DMS79 (cell line): ENCODE data around the gene SPRR2D.
"Not testable (repeated sequence)": the region's sequence is repeated elsewhere in the genome, so short reads cannot be mapped to it uniquely, and the experiment has no call there.

Experiments used
- DNase-seq: peaks from one replicate; lab custom pipeline; 2025; lab: John Stamatoyannopoulos, UW

The SPRR2D gene

DNA sequence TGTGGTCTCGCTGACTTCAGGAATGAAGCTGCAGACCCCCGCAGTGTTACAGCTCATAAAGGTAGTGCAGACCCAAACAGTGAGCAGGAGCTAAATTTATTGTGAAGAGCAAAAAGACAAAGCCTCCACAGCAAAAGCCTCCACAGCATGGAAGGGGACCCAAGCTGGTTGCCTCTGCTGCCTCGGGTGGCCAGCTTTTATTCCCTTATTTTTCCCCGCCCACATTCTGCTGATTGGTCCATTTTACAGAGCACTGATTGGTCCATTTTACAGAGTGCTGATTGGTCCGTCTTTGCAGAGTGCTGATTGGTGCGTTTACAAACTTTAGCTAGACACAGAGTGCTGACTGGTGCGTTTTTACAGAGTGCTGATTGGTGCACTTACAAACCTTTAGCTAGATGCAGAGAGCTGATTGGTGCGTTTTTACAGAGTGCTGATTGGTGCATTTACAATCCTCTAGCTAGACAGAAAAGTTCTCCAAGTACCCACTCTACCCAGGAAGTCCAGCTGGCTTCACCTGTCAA is 29.6 kb downstream of the SPRR2D start:
- not testable (repeated sequence) for DNase-seq

DNA sequence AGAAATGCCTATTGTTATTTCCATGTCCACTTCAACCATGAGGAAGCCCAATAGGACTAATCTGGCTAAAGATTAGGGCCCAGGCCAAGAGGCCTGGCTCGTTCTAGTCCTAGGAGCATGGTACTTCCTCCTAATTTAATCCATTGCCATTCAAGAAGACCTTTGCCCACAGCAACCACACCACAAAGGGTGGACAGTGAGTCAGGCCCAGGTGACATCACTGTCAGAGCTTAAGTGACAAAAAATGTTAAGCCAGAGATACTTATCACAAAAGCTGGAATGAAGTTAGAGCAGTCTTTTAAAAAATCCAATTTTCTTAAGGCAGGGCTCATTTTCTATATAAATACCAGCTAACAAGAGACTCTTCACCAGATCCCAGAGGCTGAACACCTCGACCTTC is 39.5 kb downstream of the SPRR2D start, which contains the start of gene SPRR3:
TSS of gene SPRR3 (plus strand) at position 368 of the 400 bp plus-strand sequence. CDS start 1,272 bp downstream, outside the sequence.
- no peak for DNase-seq

DNA sequence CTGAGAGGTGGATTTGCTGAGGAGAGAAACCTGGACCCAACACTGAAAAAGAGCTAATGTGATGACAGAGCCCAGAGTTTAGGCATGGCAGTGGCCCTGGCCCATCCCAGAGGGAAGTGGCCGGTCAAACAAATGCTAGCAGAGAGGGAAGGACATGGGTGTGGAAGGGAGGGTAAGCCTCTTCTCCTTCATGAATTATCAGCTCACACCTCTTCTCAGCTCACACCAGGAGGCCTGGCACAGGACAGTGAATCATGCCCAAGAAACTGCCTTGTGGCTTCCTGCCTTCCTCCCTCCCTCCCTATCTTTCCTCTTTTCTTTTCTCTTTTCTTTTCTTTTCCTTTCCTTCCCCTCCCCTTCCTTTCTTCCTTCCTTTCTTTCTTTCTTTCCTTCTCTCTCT is 40.6 kb downstream of the SPRR2D start:
- DNase-seq = no peak

DNA sequence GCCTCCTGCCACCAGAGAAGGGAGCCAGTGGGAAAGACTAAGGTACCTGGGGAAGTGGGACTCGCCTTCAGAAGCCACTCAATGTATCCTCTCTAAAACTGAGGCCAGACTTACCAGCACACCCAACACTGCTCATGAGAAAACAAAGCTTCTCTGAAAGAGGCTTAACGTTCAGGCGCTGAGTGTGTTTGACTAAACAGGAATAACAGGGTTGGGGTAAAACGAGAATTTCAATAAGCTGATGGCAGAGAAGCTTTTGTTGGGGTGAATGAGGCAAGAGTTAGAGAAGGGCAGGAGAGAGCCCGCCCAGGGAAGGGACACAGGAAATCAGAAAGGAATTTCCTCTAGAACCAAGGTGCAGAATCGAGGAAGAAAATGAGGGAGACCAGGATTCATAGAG is 41.1 kb downstream of the SPRR2D start:
- no peak for DNase-seq

DNA sequence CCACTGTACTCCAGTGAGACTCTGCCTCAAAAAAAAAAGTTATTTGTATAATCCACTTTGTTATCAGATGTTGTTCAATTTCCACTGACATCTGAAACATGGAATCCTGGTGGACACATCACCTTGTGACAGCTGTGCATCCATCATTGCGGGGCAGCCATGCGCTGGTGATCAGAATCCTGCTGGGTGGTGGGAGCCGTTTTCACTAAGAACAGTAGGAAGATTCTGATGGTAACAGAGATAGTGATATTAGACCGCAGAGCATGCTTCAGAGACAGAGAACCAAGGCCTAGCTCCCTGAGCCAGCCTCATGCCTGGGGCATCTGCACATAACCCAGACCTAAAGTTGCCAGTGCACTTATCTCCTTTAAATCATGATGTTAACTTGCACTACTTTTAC is 42.4 kb downstream of the SPRR2D start:
- no peak for DNase-seq

DNA sequence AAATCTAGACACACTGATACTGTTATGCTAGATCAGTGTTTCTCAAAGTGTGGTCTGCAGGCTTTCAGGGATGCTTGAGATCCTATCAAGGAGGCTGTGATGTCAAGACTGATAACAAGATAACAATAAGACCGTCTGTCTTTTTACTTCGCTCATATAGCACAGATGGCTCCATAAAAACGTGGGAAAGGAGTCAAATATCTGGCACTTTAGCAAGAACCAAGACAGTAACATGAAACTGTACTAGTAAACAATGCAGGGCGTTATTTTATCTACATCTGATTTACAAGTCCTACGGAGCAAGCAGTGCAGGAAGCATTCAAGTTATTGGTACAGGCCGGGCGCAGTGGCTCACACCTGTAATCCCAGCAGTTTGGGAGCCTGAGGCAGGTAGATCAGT is 43.0 kb downstream of the SPRR2D start:
- DNase-seq = no peak

DNA sequence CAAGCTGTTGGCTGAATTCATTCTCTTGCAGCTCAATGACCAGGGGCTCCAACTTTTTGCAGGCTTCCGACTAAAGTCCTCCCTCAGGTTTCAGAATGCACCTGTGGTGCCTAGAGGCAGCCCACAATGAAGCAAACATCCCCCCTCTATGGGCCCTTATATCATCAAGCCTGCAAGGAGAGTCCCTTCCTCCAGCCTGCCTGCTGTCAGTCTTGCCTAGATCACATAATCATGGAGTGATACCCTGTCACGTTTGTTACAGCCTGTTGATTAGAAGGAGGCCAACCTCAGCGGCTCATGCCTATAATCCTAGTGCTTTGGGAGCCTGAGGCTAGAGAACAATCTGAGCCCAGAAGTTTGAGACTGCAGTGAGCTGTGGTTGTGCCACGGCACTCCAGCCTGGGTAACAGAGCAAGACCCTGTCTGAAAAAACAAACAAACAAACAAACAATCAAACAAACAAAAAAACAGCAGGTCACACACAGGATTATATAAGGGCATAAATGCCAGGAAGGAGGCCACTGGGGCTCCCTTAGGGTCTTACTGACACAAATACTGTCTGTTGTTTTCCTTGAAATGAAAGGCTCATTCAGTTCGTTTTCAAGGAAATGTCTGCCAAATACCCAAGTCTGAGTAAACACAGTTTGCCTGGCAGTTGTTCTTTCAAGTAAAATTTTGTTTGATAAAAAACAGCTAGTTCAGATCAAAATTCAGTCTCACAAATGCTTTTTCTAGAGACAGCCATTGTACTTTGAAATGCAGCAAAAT is 44.1 kb downstream of the SPRR2D start:
- DNase-seq = no peak

DNA sequence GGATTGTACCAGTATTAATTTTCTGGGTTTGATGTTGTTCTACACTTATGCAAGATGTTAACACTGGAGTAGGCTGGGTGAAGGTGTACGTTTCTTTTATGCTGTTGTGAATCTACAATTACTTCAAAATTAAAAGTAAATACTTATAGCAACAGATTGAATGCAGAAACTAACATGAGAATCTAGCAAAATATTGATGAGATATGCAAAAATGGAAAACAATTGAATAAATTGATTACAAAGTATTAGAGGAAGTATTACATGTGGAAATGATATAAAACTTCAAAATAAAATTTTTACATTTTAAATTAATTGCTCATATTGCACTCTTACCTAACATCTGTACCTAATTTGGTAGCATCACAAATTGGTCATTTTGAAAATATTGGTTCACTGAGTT is 45.1 kb downstream of the SPRR2D start:
- DNase-seq = no peak

DNA sequence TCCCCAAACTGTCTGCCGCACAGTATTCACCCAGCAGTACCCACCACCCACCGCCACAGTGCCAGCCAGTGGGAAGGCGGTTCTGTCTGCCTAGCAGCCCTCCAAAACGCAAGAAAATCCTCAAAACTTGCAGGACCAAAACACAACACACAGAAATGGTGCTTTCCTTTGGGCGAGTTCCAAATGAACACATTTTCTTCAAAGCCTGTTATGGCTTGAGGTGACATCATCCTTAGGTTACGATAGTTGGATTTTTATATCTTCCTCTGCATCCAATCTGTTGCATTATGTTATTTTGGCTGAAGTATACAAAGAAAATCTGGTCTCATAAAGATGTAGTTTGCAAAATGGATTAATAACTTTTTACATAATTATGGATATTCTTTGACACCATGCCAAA is 47.7 kb downstream of the SPRR2D start:
- DNase-seq = no peak
